Fibroblast of skin of left biceps (primary cell): ENCODE results near the gene FAM135A.
"Not testable (repeated sequence)": the region's sequence is repeated elsewhere in the genome, so short reads cannot be mapped to it uniquely, and the experiment has no call there.

Source experiments
- DNase-seq, 2 experiments: peaks; one replicate each; pipeline ENCODE4 v3.0.0-alpha.2; 2013; ENCODE audit warnings: low read depth in 2 of 2

FAM135A gene

DNA sequence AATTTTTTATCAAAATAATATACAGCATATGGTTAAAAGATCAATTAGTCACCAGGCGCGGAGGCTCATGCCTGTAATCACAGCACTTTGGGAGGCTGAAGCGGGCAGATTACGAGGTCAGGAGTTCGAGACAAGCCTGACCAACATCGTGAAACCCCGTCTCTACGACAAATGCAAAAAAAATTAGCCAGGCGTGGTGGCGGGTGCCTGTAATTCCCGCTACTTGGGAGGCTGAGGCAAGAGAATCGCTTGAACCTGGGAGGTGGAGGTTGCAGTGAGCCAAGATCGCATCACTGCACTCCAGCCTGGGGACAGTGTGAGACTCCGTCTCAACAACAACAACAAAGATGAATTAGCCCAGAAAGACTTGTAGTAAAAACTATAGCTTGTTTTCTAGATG, 46.4 kb downstream of the FAM135A start:
- DNase-seq, result not testable (repeated sequence)

DNA sequence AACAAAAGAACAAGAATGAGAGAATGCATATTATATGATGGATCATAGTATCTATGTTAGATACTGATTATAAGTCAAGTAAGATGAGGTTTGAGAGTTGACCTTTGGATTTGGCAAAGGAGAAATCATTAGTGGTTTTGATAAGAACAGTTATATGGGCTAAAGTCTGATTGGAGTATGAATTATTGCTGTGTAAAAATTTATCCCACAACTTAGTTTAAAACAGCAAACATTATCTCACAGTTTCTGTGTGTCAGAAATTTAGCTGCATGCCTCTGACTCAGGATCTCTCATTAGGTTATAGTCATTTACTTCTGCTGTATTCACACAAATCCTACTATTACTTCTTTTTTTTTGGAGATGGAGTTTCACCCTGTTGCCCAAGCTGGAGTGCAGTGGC, 56.7 kb downstream of the FAM135A start:
- no peak for DNase-seq

DNA sequence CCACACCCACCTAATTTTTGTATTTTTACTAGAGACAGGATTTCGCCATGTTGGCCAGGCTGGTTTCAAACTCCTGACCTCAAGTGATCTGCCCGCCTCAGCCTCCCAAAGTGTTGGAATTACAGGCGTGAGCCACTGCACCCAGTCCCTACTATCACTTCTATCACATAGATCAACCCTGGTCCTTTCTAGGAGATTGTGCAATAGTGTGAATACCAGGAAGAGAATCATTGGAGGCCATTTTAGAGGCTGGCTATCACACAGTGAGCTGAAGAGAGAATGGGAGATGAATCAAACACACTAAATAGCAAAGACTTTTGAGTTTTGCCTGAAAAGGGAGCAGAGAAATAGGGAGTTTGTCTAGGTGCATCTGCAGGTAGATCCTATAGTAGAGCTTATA, 57.2 kb downstream of the FAM135A start:
- DNase-seq, result not testable (repeated sequence)

DNA sequence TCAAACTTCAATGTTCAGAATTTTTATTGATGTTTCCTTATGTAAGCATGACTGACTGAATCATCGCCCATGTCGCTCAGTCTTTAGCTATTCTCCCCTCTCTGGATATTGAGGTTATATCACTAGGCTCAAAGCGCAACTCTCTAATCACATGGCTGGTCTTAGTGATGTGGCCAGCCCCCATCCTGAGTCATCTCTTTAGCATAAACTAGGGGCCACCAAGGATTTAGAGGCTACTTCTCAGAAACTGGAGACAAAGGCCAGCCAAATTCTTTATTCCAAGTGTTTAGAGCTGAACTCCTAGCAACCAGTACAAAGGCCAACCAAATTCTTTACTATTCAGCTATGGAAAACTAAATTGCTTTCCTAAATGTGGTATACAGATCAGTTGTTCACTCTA, 61.4 kb downstream of the FAM135A start:
- no peak for DNase-seq

GRCh38 chr6:70479236-70479635, 65.9 kb downstream of the FAM135A start:
- peak in 1 of 2 experiments; percentile 4 for DNase-seq

DNA sequence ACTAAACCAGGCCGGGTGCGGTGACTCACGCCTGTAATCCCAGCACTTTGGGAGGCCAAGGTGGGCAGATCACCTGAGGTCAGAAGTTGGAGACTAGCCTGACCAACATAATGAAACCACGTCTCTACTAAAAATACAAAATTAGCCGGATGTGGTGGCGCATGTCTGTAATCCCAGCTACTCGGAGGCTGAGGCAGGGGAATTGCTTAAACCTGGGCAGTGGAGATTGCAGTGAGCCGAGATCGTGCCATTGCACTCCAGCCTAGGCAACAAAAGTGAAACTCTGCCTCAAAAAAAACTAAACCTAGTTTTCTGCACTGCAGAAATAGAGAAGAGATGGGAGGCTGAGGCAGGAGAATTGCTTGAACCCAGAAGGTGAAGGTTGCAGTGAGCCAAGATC, 73.3 kb downstream of the FAM135A start:
- not testable (repeated sequence) for DNase-seq

DNA sequence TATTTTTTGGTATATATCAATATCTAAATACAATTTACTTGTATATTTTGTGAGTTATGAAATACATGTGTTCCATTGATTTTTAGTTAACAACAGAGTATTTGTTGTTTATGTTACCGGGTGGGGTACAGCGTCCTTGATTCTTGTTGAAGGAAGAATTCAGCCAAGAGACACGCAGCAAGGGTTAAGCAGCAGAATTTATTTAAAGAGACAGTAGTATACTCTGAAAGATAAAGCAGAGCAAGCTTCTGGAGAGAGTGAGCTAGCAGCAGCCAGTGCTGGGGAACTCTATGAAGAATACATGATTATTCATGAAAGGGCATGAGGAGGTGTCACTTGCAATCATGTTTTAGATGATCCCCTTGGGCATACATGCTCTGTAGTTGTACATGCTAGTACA, 76.1 kb downstream of the FAM135A start:
- DNase-seq, result no peak

DNA sequence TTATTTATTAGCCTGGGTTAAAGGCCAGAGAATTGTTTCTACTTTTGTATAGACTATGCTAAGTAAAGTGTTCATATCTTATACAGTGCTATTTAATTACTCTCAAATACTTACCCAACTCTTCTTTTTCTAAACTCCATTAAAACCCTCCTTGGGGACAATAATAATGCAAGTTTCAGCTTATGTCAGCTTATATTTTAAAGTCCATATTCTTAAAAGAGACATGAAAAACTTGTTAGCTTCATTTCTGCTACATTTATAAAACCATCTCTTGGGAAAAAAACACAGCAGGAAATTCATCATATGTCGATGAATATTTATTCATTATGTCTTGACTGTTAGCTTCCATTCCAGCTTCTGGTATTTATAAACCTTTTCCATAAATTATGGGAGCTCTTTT, 81.5 kb downstream of the FAM135A start:
- no peak for DNase-seq

DNA sequence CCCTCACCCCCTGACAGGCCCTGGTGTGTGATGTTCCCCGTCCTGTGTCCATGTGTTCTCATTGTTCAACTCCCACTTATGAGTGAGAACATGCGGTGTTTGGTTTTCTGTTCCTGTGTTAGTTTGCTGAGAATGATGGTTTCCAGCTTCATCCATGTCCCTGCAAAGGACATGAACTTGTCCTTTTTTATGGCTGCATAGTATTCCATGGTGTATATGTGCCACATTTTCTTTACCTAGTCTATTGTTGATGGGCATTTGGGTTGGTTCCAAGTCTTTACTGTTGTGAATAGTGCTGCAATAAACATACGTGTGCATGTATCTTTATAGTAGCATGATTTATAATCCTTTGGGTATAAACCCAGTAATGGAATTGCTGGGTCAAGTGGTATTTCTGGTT, 82.5 kb downstream of the FAM135A start:
- DNase-seq, result not testable (repeated sequence)

GRCh38 chr6:70502484-70502883, 89.2 kb downstream of the FAM135A start:
- no peak for DNase-seq

- DNase-seq, result no peak
Observed at GRCh38 chr6:70503813-70504465, 90.6 kb downstream of the FAM135A start.

DNA sequence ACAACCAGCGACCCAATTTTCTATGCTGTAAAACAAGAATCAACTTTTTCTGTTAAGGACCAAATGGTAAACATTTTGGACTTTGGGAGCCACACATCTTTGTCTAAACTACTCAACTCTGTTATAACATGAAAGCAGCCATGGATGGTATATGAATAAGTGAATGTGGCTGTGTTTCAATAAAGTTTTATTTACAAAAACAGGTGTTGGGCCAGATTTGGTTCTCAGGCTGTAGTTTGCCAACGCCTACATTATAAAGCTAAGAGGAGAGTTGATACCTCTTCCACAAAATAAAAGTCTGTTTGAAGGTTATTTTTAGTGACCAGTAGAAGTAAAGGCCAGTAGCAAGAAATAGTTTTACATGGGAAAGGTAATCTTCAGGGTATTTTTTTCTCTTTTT, 93.0 kb downstream of the FAM135A start:
- DNase-seq, result no peak

- no peak for DNase-seq
Observed at GRCh38 chr6:70507161-70507560, 93.9 kb downstream of the FAM135A start.

DNA sequence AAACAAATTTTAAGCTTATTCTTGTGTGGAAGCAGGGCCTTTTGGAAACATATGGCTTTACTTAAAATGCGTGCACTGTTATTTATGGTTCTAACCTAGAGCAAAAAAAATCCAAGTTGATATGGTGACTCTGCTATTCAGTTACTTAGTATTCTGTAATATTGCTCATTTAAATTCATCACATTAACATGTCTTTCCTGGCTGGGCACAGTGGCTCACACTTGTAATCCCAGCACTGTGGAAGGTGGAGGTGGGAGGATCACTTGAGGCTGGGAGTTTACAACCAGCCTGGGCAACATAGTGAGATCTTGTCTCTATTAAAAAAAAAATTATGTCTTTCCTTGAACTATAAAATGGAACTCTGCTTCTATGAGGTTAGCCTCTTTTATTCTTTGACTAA, 95.6 kb downstream of the FAM135A start:
- DNase-seq, result no peak

DNA sequence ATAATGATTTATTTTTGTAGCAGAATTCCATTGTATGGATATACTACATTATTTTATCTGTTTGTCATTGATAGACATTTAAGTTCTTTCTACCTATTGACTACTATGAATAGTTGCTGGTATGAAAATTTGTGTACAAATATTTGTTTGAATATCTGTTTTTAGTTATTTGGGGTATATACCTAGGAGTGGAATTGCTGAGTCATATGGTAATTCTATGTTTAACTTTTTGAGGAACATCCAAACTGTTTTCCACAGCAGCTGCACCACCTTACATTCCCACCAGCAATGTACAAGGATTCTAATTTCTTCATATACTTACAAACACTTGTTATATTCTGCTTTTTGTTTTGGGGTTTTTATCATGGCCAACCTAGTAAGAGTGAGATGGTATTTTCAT, 97.3 kb downstream of the FAM135A start:
- DNase-seq, result no peak

DNA sequence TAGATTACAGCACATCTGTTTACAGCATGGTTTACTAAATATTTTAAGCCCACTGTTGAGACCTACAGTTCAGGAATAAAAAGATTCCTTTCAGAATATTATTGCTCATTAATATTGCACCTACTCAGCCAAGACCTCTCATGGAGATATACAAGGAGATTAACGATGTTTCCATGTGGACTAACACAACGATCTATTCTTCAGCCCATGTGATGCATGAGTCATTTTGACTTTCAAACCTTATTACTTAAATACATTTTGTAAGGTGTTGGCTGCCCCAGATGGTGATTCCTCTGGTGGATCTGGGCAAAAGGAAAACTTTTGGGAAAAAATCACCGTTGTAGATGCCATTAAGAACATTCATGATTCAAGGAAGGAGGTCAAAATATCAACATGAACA, 105.4 kb downstream of the FAM135A start:
- DNase-seq, result no peak

- DNase-seq, result no peak
Observed at GRCh38 chr6:70520575-70520974, 107.3 kb downstream of the FAM135A start.

DNA sequence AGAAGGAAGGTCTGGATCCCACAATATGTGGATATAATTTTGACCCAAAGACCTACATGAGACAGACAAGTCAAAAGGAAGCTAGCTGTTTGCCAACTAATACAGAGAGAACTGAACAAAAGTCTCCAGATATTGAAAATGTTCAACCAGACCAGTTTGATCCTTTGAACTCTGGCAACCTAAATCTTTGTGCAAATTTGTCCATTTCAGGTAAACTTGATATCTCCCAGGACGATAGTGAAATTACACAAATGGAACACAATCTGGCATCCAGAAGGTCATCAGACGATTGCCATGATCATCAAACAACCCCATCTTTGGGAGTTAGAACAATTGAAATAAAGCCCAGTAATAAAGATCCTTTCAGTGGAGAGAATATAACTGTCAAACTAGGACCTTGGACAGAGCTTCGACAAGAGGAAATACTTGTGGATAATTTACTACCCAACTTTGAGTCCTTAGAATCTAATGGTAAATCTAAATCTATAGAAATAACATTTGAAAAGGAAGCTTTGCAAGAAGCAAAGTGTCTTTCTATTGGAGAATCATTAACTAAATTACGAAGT, 111.5 kb downstream of the FAM135A start:
- no peak for DNase-seq

DNA sequence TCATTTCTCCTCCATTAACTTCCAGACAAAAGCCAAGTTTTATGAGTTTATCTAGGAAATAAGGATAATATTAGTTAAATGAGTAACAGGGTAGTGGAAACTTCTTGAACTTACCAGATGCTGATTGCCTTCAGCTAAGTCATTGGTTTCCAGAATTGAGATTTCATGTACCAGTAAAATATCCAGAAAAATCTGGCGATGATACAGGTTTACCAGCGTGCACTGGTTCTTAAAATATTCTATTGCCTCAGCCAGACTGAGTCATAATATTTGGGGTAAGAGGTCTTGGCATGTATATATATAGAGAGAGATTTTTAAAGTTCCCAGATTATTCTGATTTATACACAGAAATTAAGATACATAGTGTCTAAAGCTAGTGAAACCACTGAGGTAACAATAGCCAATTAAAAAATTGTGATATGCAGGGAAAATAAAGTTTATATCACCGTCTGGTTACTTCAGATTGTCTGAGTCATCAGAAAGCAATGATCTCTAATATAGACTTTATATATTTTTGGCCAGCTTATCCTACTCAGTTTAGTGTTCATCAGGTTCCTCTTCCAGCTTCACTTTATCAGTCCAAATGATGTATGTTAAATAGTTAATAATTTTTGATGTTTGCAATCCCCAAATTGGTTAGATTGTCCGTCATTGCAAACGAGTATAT, 113.9 kb downstream of the FAM135A start:
- peak; percentile 15 to 17 for DNase-seq

- DNase-seq, result no peak
Observed at GRCh38 chr6:70530023-70530422, 116.7 kb downstream of the FAM135A start.

DNA sequence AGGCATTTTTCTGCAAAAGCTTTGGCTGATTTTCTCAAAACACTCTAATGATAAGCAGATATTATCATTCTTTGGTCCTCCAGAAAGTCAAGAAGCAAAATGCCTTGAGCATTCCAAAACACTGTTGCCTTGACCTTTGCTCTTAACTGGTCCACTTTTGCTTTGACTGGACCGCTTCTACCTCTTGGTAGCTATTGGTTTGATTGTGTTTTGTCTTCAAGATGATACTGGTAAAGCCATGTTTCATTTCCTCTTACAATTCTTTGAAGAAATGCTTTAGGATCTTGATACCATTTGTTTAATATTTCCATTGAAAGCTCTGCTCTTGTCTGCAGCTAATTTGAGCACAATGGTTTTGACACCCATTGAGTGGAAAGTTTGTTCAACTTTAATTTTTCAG, 117.8 kb downstream of the FAM135A start:
- DNase-seq, result no peak

- no peak for DNase-seq
Observed at GRCh38 chr6:70537266-70537665, 124.0 kb downstream of the FAM135A start.

DNA sequence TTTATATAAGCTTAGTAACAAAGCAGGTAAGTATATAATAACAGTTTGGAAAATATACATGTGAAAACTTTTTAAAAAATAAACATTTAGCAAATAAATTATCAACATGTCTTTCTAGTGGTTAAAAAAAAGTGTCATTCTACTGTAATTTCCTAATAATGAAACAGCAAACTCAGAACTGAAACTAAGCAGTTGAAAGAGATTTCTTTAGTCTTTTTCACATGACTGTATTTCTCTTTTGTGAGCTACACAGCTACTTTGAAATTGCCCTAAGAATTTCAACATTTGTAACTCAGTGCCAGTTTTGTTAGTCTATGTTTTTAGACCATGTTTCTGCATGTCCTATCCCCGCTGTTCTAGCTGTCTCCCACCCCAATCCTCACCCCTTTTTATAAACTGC, 125.1 kb downstream of the FAM135A start:
- DNase-seq, result no peak
